HepG2 (cell line): ENCODE results near the gene B4GALT3. TPM values are rescaled to one million over a fixed set of nuclear protein-coding genes. Genes with fewer than 3 reads are reported as not detected.

Experiments used
- ARNT2 ChIP-seq: sonication (generic); formaldehyde crosslinking; IDR thresholded peaks from 2 replicates; pipeline ENCODE4 v1.8.0; 2022; ENCODE audit warnings: mild to moderate bottlenecking, low read depth, missing genetic modification reagents, moderate library complexity
- CCAR2 ChIP-seq: fragments of 200-400 bp; formaldehyde crosslinking; optimal IDR thresholded peaks from 2 replicates; pipeline ENCODE3; 2018; ENCODE audit warnings: low read depth, mild to moderate bottlenecking, low read length, moderate library complexity
- GFI1 ChIP-seq: sonication (generic); formaldehyde crosslinking; IDR thresholded peaks from 2 replicates; pipeline ENCODE4 v1.5.0; 2020; ENCODE audit warnings: missing genetic modification reagents, mild to moderate bottlenecking, borderline replicate concordance
- HNF4G ChIP-seq, 2 experiments: sonication (generic) in 1 of 2; formaldehyde crosslinking in 1 of 2; IDR thresholded peaks; 2 replicates each; pipeline versions ENCODE4 v1.4.0 to v1.6.1; 2011 to 2020; ENCODE audit warnings: borderline replicate concordance in 2 of 2, low read depth in 2 of 2, mild to moderate bottlenecking in 2 of 2, low read length in 1 of 2, missing genetic modification reagents in 1 of 2, moderate library complexity in 1 of 2
- MAFK ChIP-seq, 2 experiments: IDR thresholded peaks in 1 of 2; conservative IDR thresholded peaks in 1 of 2; 2 replicates each; pipeline ENCODE4 v1.6.1; 2011; ENCODE audit warnings: improper control_type of control experiment in 2 of 2, low read length in 2 of 2
- NCOA2 ChIP-seq: sonication (generic); formaldehyde crosslinking; IDR thresholded peaks from 2 replicates; pipeline ENCODE4 v1.8.0; 2022; ENCODE audit warnings: inconsistent platforms
- PCBP1 ChIP-seq: fragments of 200-400 bp; formaldehyde crosslinking; IDR thresholded peaks from 2 replicates; pipeline ENCODE4 v1.6.1; 2017; ENCODE audit warnings: mild to moderate bottlenecking, low read depth, low read length, borderline replicate concordance
- PTBP1 ChIP-seq: fragments of 200-400 bp; formaldehyde crosslinking; IDR thresholded peaks from 2 replicates; pipeline ENCODE4 v1.6.1; 2018; ENCODE audit warnings: low read length, low read depth; ENCODE audit not compliant: poor library complexity, severe bottlenecking
- SRSF9 ChIP-seq: fragments of 200-400 bp; formaldehyde crosslinking; IDR thresholded peaks from 2 replicates; pipeline ENCODE4 v1.6.1; 2018; ENCODE audit warnings: borderline replicate concordance, mild to moderate bottlenecking, low read depth, low read length; ENCODE audit not compliant: insufficient read depth, poor library complexity, severe bottlenecking
- ZBTB7A ChIP-seq: sonication (generic); formaldehyde crosslinking; IDR thresholded peaks from 2 replicates; pipeline ENCODE4 v1.8.0; 2022; ENCODE audit warnings: mild to moderate bottlenecking, missing genetic modification reagents
- ZNF205 ChIP-seq: IDR thresholded peaks from 2 replicates; pipeline ENCODE4 v1.6.1; 2018; ENCODE audit warnings: missing biosample characterization, missing genetic modification reagents
- ZNF230 ChIP-seq: sonication (generic); formaldehyde crosslinking; IDR thresholded peaks from 2 replicates; pipeline ENCODE4 v1.4.0; 2020; ENCODE audit warnings: mild to moderate bottlenecking, missing genetic modification reagents
- ZNF598 ChIP-seq: sonication (generic); formaldehyde crosslinking; IDR thresholded peaks from 2 replicates; pipeline ENCODE4 v1.5.1; 2020; ENCODE audit warnings: mild to moderate bottlenecking, missing genetic modification reagents, borderline replicate concordance
- ZNF605 ChIP-seq: sonication (generic); formaldehyde crosslinking; IDR thresholded peaks from 2 replicates; pipeline ENCODE4 v1.8.0; 2022; ENCODE audit warnings: mild to moderate bottlenecking, missing genetic modification reagents
- polyA plus RNA-seq, 8 experiments: library from polyadenylated mRNA; depleted of rRNA in 3 of 8; stranded (reverse) in 7 of 8; unstranded in 1 of 8; fragments of >200 nt; fragmentation: Illumina TruSeq in 4 of 8; extraction: Trizol in 4 of 8; gene quantifications; 2 replicates each; pipeline versions ENCODE4 v1.2.1 to v1.2.3, GENCODE V29; 2011 to 2016; ENCODE audit warnings: low read depth in 4 of 8, missing spikeins in 1 of 8, mixed read lengths in 1 of 8; ENCODE audit not compliant: insufficient read depth in 1 of 8
- total RNA-seq, 5 experiments: library from RNA; depleted of rRNA; stranded (reverse); fragments of >200 nt; fragmentation: Illumina TruSeq; extraction: Trizol; gene quantifications; 2 replicates each; pipeline ENCODE4 v1.2.3, GENCODE V29; 2016; ENCODE audit warnings: low read depth in 1 of 5
- TF ChIP-seq, protein P1 (sequence below): sonication (generic); formaldehyde crosslinking; IDR thresholded peaks from 2 replicates; pipeline ENCODE4 v1.4.0; 2020; ENCODE audit warnings: missing genetic modification reagents, borderline replicate concordance
- TF ChIP-seq, protein P2 (sequence below): sonication (generic); formaldehyde crosslinking; IDR thresholded peaks from 2 replicates; pipeline ENCODE4 v1.5.0; 2020; ENCODE audit warnings: missing genetic modification reagents
- TF ChIP-seq, protein P3 (sequence below): sonication (generic); formaldehyde crosslinking; conservative IDR thresholded peaks from 2 replicates; pipeline ENCODE4 v1.8.0; 2022; ENCODE audit warnings: mild to moderate bottlenecking, moderate library complexity, missing genetic modification reagents
- TF ChIP-seq, protein P4 (sequence below): sonication (generic); formaldehyde crosslinking; IDR thresholded peaks from 2 replicates; pipeline ENCODE4 v1.5.0; 2020; ENCODE audit warnings: missing genetic modification reagents

B4GALT3 gene
- total and polyA plus RNA-seq, 2 of the 13 experiments (the other 11 are each of a cell fraction or from before 2014, with no cell fraction given) = 35.6 to 40.4 TPM

DNA sequence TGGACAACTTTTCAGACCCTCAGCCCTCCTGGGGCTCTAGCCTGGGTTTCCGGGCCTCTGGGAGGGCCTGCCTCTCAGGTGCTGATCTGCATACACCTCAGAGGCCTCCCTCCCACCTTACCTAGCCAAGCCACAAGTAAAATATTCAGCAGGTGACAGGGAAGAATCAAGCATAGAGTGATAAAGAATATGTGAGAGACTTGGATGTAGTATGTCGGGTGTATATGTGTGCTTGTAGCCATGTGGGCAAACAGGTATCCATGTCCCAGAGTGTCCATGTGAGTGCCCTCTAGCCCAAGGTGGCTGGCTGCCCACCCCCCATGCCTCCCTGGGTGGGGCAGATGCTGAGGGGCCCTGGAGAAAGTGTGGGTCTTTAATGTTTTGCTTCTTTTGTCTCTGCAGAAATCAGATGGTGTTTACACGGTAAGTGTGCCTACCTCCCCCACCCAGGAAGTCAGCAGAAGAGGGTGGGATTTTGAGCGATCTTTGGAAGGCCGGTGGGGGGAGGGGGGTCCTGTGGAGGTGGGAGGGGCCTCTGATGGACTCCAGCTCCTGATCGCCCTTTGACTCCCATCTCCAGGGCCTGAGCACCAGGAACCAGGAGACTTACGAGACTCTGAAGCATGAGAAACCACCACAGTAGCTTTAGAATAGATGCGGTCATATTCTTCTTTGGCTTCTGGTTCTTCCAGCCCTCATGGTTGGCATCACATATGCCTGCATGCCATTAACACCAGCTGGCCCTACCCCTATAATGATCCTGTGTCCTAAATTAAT lies 41.2 kb upstream of the B4GALT3 start (continued):
- TF ChIP-seq, protein P1, sequence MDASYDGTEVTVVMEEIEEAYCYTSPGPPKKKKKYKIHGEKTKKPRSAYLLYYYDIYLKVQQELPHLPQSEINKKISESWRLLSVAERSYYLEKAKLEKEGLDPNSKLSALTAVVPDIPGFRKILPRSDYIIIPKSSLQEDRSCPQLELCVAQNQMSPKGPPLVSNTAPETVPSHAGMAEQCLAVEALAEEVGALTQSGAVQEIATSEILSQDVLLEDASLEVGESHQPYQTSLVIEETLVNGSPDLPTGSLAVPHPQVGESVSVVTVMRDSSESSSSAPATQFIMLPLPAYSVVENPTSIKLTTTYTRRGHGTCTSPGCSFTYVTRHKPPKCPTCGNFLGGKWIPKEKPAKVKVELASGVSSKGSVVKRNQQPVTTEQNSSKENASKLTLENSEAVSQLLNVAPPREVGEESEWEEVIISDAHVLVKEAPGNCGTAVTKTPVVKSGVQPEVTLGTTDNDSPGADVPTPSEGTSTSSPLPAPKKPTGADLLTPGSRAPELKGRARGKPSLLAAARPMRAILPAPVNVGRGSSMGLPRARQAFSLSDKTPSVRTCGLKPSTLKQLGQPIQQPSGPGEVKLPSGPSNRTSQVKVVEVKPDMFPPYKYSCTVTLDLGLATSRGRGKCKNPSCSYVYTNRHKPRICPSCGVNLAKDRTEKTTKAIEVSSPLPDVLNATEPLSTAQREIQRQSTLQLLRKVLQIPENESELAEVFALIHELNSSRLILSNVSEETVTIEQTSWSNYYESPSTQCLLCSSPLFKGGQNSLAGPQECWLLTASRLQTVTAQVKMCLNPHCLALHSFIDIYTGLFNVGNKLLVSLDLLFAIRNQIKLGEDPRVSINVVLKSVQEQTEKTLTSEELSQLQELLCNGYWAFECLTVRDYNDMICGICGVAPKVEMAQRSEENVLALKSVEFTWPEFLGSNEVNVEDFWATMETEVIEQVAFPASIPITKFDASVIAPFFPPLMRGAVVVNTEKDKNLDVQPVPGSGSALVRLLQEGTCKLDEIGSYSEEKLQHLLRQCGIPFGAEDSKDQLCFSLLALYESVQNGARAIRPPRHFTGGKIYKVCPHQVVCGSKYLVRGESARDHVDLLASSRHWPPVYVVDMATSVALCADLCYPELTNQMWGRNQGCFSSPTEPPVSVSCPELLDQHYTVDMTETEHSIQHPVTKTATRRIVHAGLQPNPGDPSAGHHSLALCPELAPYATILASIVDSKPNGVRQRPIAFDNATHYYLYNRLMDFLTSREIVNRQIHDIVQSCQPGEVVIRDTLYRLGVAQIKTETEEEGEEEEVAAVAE (CRISPR knock-in tag) = no peak
- TF ChIP-seq ZNF605 (CRISPR knock-in tag) = peak; percentile 72
- TF ChIP-seq CCAR2 = peak; percentile 74
- peak; percentile 67; the same call in 1 of the 2 replicates for TF ChIP-seq ARNT2 (CRISPR knock-in tag)
- no peak for TF ChIP-seq PCBP1
- 0 out of 2 replicates have a peak, but pooled peaks have one; percentile 49 for TF ChIP-seq ZNF230 (CRISPR knock-in tag)
- TF ChIP-seq NCOA2 (CRISPR knock-in tag) = peak; percentile 83
- TF ChIP-seq SRSF9 = no peak
- peak; percentile 93 for TF ChIP-seq HNF4G (IDR thresholded peaks at IDR 0.05; ENCODE audit: borderline replicate concordance, low read depth, low read length)
- peak; percentile 79; the same call in 1 of the 2 replicates for TF ChIP-seq HNF4G (CRISPR knock-in tag; IDR thresholded peaks at IDR 0.05; ENCODE audit: borderline replicate concordance, low read depth)
- TF ChIP-seq, protein P2, sequence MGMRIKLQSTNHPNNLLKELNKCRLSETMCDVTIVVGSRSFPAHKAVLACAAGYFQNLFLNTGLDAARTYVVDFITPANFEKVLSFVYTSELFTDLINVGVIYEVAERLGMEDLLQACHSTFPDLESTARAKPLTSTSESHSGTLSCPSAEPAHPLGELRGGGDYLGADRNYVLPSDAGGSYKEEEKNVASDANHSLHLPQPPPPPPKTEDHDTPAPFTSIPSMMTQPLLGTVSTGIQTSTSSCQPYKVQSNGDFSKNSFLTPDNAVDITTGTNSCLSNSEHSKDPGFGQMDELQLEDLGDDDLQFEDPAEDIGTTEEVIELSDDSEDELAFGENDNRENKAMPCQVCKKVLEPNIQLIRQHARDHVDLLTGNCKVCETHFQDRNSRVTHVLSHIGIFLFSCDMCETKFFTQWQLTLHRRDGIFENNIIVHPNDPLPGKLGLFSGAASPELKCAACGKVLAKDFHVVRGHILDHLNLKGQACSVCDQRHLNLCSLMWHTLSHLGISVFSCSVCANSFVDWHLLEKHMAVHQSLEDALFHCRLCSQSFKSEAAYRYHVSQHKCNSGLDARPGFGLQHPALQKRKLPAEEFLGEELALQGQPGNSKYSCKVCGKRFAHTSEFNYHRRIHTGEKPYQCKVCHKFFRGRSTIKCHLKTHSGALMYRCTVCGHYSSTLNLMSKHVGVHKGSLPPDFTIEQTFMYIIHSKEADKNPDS (CRISPR knock-in tag) = no peak
- TF ChIP-seq PTBP1 = no peak
- peak; percentile 95 for TF ChIP-seq GFI1
- TF ChIP-seq, protein P3, sequence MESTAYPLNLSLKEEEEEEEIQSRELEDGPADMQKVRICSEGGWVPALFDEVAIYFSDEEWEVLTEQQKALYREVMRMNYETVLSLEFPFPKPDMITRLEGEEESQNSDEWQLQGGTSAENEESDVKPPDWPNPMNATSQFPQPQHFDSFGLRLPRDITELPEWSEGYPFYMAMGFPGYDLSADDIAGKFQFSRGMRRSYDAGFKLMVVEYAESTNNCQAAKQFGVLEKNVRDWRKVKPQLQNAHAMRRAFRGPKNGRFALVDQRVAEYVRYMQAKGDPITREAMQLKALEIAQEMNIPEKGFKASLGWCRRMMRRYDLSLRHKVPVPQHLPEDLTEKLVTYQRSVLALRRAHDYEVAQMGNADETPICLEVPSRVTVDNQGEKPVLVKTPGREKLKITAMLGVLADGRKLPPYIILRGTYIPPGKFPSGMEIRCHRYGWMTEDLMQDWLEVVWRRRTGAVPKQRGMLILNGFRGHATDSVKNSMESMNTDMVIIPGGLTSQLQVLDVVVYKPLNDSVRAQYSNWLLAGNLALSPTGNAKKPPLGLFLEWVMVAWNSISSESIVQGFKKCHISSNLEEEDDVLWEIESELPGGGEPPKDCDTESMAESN = peak; percentile 64; the same call in 1 of the 2 replicates
- no peak for TF ChIP-seq MAFK (conservative IDR thresholded peaks at IDR 0.05 in 1 of 2, IDR thresholded peaks at IDR 0.05 in 1 of 2; ENCODE audit: low read length in 2 of 2)
- TF ChIP-seq ZBTB7A = peak; percentile 90
- TF ChIP-seq, protein P4, sequence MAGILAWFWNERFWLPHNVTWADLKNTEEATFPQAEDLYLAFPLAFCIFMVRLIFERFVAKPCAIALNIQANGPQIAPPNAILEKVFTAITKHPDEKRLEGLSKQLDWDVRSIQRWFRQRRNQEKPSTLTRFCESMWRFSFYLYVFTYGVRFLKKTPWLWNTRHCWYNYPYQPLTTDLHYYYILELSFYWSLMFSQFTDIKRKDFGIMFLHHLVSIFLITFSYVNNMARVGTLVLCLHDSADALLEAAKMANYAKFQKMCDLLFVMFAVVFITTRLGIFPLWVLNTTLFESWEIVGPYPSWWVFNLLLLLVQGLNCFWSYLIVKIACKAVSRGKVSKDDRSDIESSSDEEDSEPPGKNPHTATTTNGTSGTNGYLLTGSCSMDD (CRISPR knock-in tag) = no peak
- no peak for TF ChIP-seq ZNF598 (CRISPR knock-in tag)
- TF ChIP-seq ZNF205 = peak; percentile 12; the same call in 1 of the 2 replicates
